Gastroesophageal sphincter (tissue), 4 donors: ENCODE data around the gene PDE11A. TPM values are rescaled to one million over a fixed set of nuclear protein-coding genes. Genes with fewer than 3 reads are reported as not detected.
A peak's percentile ranks its signal among the peaks of the same experiment; 100 is the strongest.

ENCODE experiments used
- ATAC-seq: fragments of 150-250 bp; one replicate; pipeline ENCODE4 v1.9.1; 2016; ENCODE audit warnings: mild to moderate bottlenecking, moderate library complexity
- H3K27ac ChIP-seq, 4 donors: fragments of 200-600 bp; sonication (generic) in 3 of 4; 1 replicate in 3 of 4; 2 replicates in 1 of 4; pipeline ENCODE4 v1.5.1; 2016 to 2019
- H3K27me3 ChIP-seq: fragments of 200-600 bp; sonication (generic); one replicate; pipeline ENCODE4 v1.5.1; 2019
- H3K36me3 ChIP-seq, 2 donors: fragments of 200-600 bp; sonication (generic); one replicate each; pipeline ENCODE4 v1.5.1; 2019; ENCODE audit warnings: control low read depth in 1 of 2
- H3K4me1 ChIP-seq, 3 donors: fragments of 200-600 bp; sonication (generic); 1 replicate in 2 of 3; 2 replicates in 1 of 3; pipeline ENCODE4 v1.5.1; 2016 to 2019; ENCODE audit warnings: control low read depth in 2 of 3
- H3K4me3 ChIP-seq, 2 donors: fragments of 200-600 bp; sonication (generic); one replicate each; pipeline ENCODE4 v1.5.1; 2019; ENCODE audit warnings: mild to moderate bottlenecking in 1 of 2, moderate library complexity in 1 of 2
- H3K9me3 ChIP-seq, 3 donors: fragments of 200-600 bp; sonication (generic); one replicate each; pipeline ENCODE4 v1.5.1; 2017 to 2019; ENCODE audit warnings: control low read depth in 2 of 3
- CTCF ChIP-seq, 4 experiments: fragments of 200-600 bp in 2 of 4; fragments of 450-650 bp in 2 of 4; sonication (generic) in 1 of 4; IDR thresholded peaks; one replicate each; pipeline ENCODE4 v1.5.1; 2017 to 2019; ENCODE audit warnings: antibody characterized with exemption in 4 of 4, mild to moderate bottlenecking in 2 of 4, moderate library complexity in 2 of 4
- EP300 ChIP-seq: sonication (generic); formaldehyde crosslinking; IDR thresholded peaks from one replicate; pipeline ENCODE4 v1.6.1; 2017; ENCODE audit warnings: antibody characterized with exemption, mild to moderate bottlenecking
- POLR2A ChIP-seq, 2 donors: fragments of 450-650 bp; IDR thresholded peaks; one replicate each; pipeline ENCODE4 v1.6.1; 2017; ENCODE audit warnings: antibody characterized with exemption in 2 of 2, mild to moderate bottlenecking in 2 of 2, moderate library complexity in 1 of 2
- POLR2AphosphoS5 ChIP-seq: sonication (generic); formaldehyde crosslinking; IDR thresholded peaks from one replicate; pipeline ENCODE4 v1.6.1; 2017; ENCODE audit warnings: antibody characterized with exemption
- WGBS, 2 donors: methylation state at CpG; one replicate each; pipeline ENCODE4 v1.1.5; 2018; ENCODE audit warnings: low coverage in 1 of 2; 5-methylcytosine and 5-hydroxymethylcytosine counted together
- total RNA-seq, 4 donors: library from RNA; depleted of rRNA; stranded (reverse); fragments of >200 nt; gene quantifications; one replicate each; pipeline ENCODE4 v1.1.0, GENCODE V29; 2016

PDE11A gene
- total RNA-seq, 4 donors from 2014 or later: 0.13 to 1.9 (median 0.16) TPM; not detected in 1

GRCh38 chr2:177759443-177759842, 313.1 kb downstream of the PDE11A start:
- 77 to 84% methylated on average over 3 of the region's 3 CpGs for WGBS, 2 donors
- H3K36me3 ChIP-seq: no peaks in the 10 kb centered on the region
- H3K9me3 ChIP-seq: no peaks in the 10 kb centered on the region
- ATAC-seq: no peak
- H3K4me3 ChIP-seq: no peak overlapping the region
- no peak for TF ChIP-seq EP300
- peaks cover 7% of the 10 kb centered on the region for H3K27me3 ChIP-seq
- H3K4me1 ChIP-seq: peaks cover 0 to 21% (median 6%) of the 10 kb centered on the region in 3 donors
- no peak overlapping the region for H3K27ac ChIP-seq

GRCh38 chr2:177758591-177759371, 313.8 kb downstream of the PDE11A start:
- WGBS, 2 donors: 20 to 38% methylated on average over 9 to 11 of the region's 11 CpGs
- ATAC-seq: no peak
- no peak overlapping the region for H3K27ac ChIP-seq
- no peaks in the 10 kb centered on the region for H3K9me3 ChIP-seq
- H3K4me3 ChIP-seq: no peak overlapping the region
- TF ChIP-seq POLR2A (IDR thresholded peaks at IDR 0.05): no peak
- peak in 3 of 4 experiments; percentile 29 to 60 (median 36) for TF ChIP-seq CTCF (IDR thresholded peaks at IDR 0.05)
- no peak for TF ChIP-seq EP300
- H3K36me3 ChIP-seq: no peaks in the 10 kb centered on the region
- peaks cover 0 to 26% (median 13%) of the 10 kb centered on the region in 3 donors for H3K4me1 ChIP-seq
- peaks cover 7% of the 10 kb centered on the region for H3K27me3 ChIP-seq

- no peak overlapping the region for H3K27ac ChIP-seq
- H3K36me3 ChIP-seq: no peaks in the 10 kb centered on the region
- no peak overlapping the region for H3K4me3 ChIP-seq
- peaks cover 0 to 27% (median 18%) of the 10 kb centered on the region in 3 donors for H3K4me1 ChIP-seq
- H3K9me3 ChIP-seq: no peaks in the 10 kb centered on the region
- ATAC-seq: no peak
- no peak for TF ChIP-seq EP300
- WGBS, 2 donors: 60 to 86% methylated on average over 2 to 4 of the region's 4 CpGs
- H3K27me3 ChIP-seq: no peaks in the 10 kb centered on the region
Measured at GRCh38 chr2:177756336-177756735, 316.2 kb downstream of the PDE11A start.

- H3K36me3 ChIP-seq: no peaks in the 10 kb centered on the region
- no peaks in the 10 kb centered on the region for H3K27me3 ChIP-seq
- TF ChIP-seq EP300 (no peak), POLR2A (IDR thresholded peaks at IDR 0.05) (no peak), POLR2AphosphoS5 (no peak), CTCF (IDR thresholded peaks at IDR 0.05) (no peak)
- WGBS, 2 donors: 21% methylated on average over 4 of the region's 4 CpGs; no CpG with 5 or more reads in 1 of the 2 donors
- peak overlapping the region in 3 of 4 donors; percentile 18 to 68 (median 32) for H3K27ac ChIP-seq
- no peaks in the 10 kb centered on the region for H3K9me3 ChIP-seq
- H3K4me3 ChIP-seq: no peak overlapping the region
- ATAC-seq: no peak
- H3K4me1 ChIP-seq: peaks cover 0 to 27% (median 18%) of the 10 kb centered on the region in 3 donors
Measured at GRCh38 chr2:177754492-177754873, 318.1 kb downstream of the PDE11A start.

GRCh38 chr2:177753682-177754491, 318.7 kb downstream of the PDE11A start:
- Histone ChIP-seq H3K4me3 (no peak overlapping the region), H3K4me1 (peaks cover 0 to 26% (median 18%) of the 10 kb centered on the region in 3 donors), H3K36me3 (no peaks in the 10 kb centered on the region), H3K27me3 (no peaks in the 10 kb centered on the region), H3K27ac (peak overlapping the region in 3 of 4 donors; percentile 18 to 68 (median 55)), H3K9me3 (no peaks in the 10 kb centered on the region)
- TF ChIP-seq POLR2AphosphoS5: no peak
- TF ChIP-seq CTCF (IDR thresholded peaks at IDR 0.05): no peak
- TF ChIP-seq EP300: no peak
- no peak for TF ChIP-seq POLR2A (IDR thresholded peaks at IDR 0.05)
- ATAC-seq: peak; percentile 89
- 21 to 40% methylated on average over 2 to 5 of the region's 5 CpGs for WGBS, 2 donors
